ENCODE data around the gene NCLN. TPM values are rescaled to one million over a fixed set of nuclear protein-coding genes. Genes with fewer than 3 reads are reported as not detected.
"Not testable (repeated sequence)": the region's sequence is repeated elsewhere in the genome, so short reads cannot be mapped to it uniquely, and the experiment has no call there.

Gene NCLN
- total RNA-seq, 1 donor from 2014 or later: 27.8 TPM

DNA sequence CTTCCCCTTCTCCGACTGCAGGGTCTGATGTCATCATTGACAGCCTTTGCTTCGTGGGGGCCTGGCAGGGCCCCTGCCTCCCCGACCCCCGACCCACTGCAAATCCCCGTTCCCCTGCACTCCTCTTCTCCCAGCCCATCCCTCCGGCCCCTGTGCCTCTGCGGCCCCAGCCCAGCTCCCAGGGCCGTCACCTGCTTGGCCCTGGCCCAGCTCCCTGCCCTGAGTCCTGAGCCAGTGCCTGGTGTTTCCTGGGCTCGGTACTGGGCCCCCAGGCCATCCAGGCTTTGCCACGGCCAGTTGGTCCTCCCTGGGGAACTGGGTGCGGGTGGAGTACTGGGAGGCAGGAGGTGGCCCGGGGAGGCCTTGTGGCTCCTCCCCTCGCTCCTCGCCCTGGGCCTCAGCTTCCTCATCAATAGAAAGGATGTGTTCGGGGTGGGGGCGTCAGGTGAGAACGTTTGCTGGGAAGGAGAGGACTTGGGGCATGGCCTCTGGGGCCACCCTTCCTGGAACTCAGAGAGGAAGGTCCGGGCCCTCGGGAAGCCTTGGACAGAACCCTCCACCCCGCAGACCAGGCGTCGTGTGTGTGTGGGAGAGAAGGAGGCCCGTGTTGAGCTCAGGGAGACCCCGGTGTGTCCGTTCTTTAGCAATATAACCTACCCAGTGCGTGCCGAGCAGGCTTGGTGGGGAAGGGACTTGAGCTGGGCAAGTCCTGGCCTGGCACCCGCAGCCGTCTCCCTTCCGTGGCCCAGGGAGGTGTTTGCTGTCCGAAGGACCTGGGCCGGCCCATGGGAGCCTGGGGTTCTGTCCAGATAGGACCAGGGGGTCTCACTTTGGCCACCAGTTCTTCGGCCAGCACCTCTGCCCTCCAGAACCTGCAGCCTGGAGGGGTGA, 22.8 kb downstream of the NCLN start:
- no peak for ATAC-seq
- intact Hi-C loops (cut with micrococcal nuclease): no loop called here
- no peak for DNase-seq

- ATAC-seq (peak; percentile 70), DNase-seq (peak; percentile 65)
- intact Hi-C loops (cut with micrococcal nuclease): no loop called here
Observed at GRCh38 chr19:3210347-3211017, 24.8 kb downstream of the NCLN start.

DNA sequence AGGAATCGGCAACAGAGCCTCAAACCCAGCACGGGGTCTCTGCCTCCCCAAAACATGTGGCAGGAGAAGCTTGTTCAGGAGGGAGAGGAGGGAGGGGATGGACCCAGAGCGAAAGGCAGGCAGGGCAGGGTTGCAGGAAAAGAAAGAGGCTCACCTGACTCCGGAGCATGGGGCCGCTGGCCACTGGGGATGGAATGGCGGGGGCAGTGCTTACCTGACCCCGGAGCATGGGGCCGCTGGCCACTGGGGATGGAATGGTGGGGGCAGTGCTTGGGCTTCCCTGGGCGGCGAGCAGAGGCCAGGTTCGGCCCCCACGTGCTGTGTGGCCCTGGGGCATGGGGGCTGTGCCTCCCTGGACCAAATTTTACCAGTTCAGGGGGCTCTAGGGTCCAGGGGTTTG, 25.5 kb downstream of the NCLN start:
- intact Hi-C loops (cut with micrococcal nuclease): no loop called here
- ATAC-seq (no peak), DNase-seq (no peak)

- intact Hi-C loops (cut with micrococcal nuclease): no loop called here
- ATAC-seq: no peak
- no peak for DNase-seq
Observed at GRCh38 chr19:3213159-3213558, 27.4 kb downstream of the NCLN start.

- DNase-seq (no peak), ATAC-seq (no peak)
- intact Hi-C loops (cut with micrococcal nuclease): no loop called here
Observed at GRCh38 chr19:3216874-3217273, 31.1 kb downstream of the NCLN start.

DNA sequence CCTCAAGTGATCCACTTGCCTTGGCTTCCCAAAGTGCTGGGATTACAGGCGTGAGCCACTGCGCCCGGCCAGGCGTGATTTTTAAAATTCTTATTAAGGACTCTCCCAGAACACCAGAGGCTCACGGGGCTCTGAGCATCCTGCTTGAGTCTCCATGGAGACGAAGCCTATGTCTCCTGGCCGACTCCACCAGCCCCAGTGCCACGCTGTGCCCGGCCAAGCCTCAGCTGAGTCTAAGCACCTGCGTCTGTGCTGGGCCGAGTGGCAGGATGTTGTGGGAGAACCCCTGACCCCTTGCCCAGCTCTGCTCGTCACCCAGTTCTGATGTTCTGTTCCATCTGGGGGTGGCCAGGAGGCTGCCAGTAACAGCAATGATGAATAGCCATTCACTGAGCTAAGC, 34.8 kb downstream of the NCLN start:
- intact Hi-C loops (cut with micrococcal nuclease): no loop called here
- DNase-seq: no peak
- no peak for ATAC-seq

- intact Hi-C loops (cut with micrococcal nuclease); ATAC-seq; DNase-seq: not testable (repeated sequence)
Observed at GRCh38 chr19:3221576-3221975, 35.8 kb downstream of the NCLN start.

DNA sequence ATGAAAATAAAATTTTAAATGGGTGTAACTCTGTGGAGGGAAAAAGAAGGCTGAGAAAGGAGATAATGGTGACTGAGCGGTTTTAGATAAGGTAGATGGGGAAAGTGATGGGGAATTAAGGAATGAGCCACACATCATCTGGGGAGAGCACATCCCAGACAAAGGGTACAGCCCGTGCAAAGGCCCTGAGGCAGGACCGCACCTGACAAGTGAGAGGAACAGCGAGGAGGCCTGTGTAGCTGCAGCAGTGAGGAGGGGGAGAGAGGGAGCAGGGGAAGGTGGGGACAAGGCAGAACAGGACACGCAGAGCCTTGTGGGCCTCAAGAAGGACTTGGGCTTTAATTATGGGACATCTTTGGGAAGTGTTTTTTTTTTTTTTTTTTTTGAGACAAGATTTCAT, 37.0 kb downstream of the NCLN start:
- intact Hi-C loops (cut with micrococcal nuclease): no loop called here
- DNase-seq (no peak), ATAC-seq (no peak)

GRCh38 chr19:3224346-3225168, 38.8 kb downstream of the NCLN start, which contains the start of gene CELF5:
Gene CELF5 (plus strand): TSS chr19:3224661. CDS start chr19:3224740, 79 bp downstream.
- peak; percentile 73 for ATAC-seq
- intact Hi-C loops (cut with micrococcal nuclease): no loop called here
- DNase-seq: peak; percentile 77

GRCh38 chr19:3225169-3225485, 39.4 kb downstream of the NCLN start:
- DNase-seq: no peak
- no peak for ATAC-seq
- intact Hi-C loops (cut with micrococcal nuclease): no loop called here

DNA sequence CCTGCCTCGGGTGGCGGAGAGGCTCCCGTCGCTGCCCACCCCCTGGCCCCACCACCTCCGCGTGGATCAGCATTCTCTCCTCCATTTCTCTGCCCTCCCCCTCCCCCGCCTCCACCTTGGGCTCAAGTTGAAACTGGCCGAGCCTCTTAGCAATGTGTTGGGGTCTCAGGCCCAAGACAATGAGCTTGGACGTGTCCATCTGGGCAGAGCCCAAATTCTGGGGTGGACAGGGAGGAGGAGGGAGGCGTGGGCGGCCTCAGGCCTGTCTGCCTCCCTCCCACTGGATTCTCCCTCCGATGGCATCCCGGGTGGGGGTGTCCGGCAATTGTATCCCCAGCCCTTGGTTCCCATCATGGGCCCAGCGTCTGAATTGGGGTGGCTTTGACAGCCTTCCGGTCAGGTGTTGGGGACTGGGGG, 40.0 kb downstream of the NCLN start:
- ATAC-seq (no peak), DNase-seq (no peak)
- intact Hi-C loops (cut with micrococcal nuclease): no loop called here

DNA sequence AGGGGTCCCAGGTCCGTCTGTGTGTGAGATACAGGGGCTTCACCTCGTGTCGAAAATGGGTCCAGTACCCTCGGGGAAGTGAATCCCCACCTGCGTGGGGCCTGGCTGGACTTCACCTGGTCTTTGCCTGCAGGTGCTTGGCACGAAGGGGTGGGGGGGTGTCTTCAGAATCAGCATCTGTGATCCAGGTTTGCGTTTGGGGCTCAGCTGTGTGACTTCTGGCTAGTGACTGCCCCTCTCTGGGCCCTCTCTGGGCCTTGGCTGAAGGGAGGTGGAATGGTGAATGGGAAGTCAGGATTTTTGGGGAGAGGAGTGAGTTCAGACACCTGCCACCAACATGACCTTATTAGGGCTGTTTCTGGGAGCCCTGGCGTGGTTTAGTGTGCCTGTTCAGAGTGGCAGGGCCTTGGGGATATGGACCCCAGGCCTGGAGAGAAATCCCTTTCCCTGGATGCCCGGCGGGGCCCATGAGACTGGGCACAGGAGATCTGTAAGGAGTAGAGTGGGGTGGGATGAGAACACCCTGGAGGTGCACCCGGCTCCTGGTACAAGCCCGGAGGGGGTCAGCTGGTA, 41.4 kb downstream of the NCLN start:
- DNase-seq: no peak
- intact Hi-C loops (cut with micrococcal nuclease): no loop called here
- no peak for ATAC-seq

DNA sequence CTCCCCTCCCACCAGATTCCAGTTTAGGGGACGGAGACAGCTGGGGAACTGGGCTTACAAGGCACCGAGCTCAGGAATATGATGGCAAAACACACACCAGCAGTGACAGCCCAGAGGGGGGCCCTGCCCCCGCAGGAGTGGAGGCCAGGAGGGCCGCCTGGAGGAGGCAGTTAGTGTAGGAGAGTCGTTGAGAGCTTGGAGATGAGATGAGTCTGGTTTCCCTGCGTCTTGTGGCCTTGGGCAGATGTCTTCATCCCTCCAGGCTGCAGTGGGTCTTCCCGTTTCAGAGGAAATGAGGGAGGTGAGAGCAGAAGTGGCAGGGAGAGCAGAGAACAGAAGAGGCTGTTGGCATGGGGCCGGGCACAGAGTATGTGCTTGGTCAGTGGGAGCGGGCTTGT, 43.6 kb downstream of the NCLN start:
- DNase-seq: no peak
- intact Hi-C loops (cut with micrococcal nuclease): no loop called here
- ATAC-seq: no peak

GRCh38 chr19:3229888-3230496, 44.3 kb downstream of the NCLN start:
- intact Hi-C loops (cut with micrococcal nuclease): no loop called here
- no peak for DNase-seq
- no peak for ATAC-seq

- ATAC-seq (no peak), DNase-seq (no peak)
- intact Hi-C loops (cut with micrococcal nuclease): no loop called here
Observed at GRCh38 chr19:3231288-3231687, 45.6 kb downstream of the NCLN start.

- no peak for ATAC-seq
- DNase-seq: no peak
- intact Hi-C loops (cut with micrococcal nuclease): no loop called here
Observed at GRCh38 chr19:3233116-3233515, 47.4 kb downstream of the NCLN start.

- DNase-seq (no peak), ATAC-seq (no peak)
- intact Hi-C loops (cut with micrococcal nuclease): no loop called here
Observed at GRCh38 chr19:3233831-3234230, 48.1 kb downstream of the NCLN start.

GRCh38 chr19:3234800-3235199, 49.1 kb downstream of the NCLN start:
- DNase-seq: no peak
- intact Hi-C loops (cut with micrococcal nuclease): no loop called here
- ATAC-seq: no peak

- ATAC-seq; intact Hi-C loops (cut with micrococcal nuclease); DNase-seq: not testable (repeated sequence)
Observed at GRCh38 chr19:3235604-3236003, 49.9 kb downstream of the NCLN start.

Data from left ventricle myocardium superior (tissue), 1 donor.